Erythroblast (primary cell): ENCODE results near the gene CDC45.

ENCODE experiments used
- DNase-seq, 2 experiments: peaks; one replicate each; lab custom pipeline; 2025; lab: John Stamatoyannopoulos, UW
- GATA1 ChIP-seq: IDR thresholded peaks from 2 replicates; pipeline ENCODE4 v1.6.1; 2011; ENCODE audit warnings: low read depth, mild to moderate bottlenecking, control low read depth, low read length, moderate library complexity
- POLR2A ChIP-seq: IDR thresholded peaks from 2 replicates; pipeline ENCODE4 v1.6.1; 2011; ENCODE audit warnings: mild to moderate bottlenecking, low read length

Gene CDC45

DNA sequence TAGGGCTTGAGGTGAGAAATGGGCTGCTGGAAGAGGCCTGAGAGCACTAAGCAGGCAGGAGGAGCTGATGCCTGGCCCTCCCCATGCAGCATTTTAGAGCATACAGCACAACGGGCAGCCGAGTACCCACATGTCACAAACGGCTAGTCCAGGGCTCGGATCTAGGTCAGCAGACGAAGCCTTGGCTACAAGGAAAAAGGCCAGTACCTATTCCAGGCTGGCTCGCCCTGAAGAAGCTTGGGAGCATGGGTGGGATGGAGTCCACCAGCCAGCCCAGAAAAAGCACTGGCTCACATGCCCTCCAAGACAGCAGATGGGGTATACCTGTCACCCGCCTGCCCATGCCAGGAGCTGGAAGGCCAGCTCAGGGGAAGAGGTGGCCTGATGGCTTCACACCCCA is 10.3 kb upstream of the CDC45 start:
- TF ChIP-seq GATA1 (no peak), POLR2A (no peak)
- DNase-seq: no peak

DNA sequence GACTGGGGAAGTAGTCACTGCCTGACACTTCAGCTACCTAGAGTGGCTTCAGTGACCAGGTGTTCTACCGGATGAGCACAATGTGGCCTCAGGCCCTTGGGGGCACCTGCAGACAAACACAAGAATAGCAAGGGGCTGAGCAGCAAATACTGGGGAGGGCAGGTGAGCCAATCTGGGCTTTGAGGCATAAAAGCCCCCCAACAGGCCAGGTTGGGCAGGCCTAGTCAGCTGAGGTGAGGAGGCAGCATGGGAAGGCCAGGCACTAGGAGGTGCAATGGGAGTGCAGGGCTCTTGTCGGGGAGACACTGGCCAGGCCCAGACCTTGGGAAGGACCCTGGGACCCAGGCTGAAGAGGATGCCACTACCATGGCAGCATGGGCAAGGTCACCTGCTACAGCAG is 9.7 kb upstream of the CDC45 start:
- TF ChIP-seq GATA1 (no peak), POLR2A (no peak)
- DNase-seq: no peak

DNA sequence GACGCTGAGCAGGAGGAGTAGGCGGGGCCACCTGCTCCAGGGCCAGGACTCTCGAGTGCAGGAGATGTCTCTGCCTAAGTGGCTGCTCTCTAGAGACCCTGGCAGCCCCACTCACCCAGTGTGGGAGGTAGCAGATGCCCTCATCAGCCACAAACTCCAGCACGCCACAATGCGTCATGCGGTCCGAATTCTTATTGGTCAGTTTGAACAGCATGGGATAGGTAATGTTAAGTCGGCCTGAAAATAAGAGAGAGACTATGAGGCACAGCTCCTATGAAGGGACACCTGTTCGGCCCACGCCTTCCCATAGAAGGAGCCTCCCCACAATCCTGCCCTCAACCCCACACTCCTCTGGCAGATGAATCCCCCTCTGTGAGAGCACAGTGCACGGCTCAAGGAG is 8.1 kb upstream of the CDC45 start:
- no peak for DNase-seq
- TF ChIP-seq GATA1: no peak
- TF ChIP-seq POLR2A: no peak

DNA sequence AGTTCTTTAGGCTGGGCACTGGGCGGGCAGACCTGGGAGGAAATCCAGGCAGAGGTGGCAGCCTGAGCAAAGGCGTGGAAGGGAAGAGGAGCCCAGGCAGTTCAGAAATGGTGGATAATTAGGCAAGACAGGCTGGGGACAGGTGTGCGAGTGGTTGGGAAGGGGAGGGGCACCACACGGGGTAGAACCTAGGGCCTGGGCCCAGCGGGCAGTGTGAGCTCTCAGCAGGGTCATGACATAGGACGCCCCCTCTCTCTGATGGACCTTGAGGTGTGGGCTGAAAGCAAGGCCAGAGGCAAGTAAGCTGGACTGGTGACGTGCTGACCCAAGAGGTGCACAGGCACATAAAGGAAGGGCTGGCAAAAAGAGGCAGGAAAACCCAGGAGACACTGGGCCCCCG is 7.5 kb upstream of the CDC45 start:
- DNase-seq: no peak
- TF ChIP-seq GATA1 (no peak), POLR2A (no peak)

DNA sequence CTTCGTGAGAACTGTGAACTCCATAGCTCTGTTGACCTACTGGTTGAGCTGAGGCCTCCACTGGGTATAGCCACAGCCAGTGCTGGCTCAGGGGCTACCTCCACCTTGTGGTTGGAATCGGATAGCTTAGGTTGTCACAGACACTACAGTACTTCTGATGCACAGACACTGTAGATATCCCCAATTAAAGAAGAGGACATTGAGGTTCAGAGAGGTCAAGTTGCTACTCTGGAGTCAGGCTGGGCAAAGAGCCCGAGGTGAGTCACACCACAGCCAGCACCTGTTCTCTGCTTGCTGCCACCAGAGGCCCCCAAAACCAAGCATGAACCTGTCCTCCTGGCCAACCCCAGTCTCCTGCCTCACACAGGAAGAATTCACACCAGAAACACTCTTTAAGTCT is 6.1 kb upstream of the CDC45 start:
- peak in 1 of 2 experiments; percentile 16 for DNase-seq
- TF ChIP-seq GATA1 (no peak), POLR2A (no peak)

DNA sequence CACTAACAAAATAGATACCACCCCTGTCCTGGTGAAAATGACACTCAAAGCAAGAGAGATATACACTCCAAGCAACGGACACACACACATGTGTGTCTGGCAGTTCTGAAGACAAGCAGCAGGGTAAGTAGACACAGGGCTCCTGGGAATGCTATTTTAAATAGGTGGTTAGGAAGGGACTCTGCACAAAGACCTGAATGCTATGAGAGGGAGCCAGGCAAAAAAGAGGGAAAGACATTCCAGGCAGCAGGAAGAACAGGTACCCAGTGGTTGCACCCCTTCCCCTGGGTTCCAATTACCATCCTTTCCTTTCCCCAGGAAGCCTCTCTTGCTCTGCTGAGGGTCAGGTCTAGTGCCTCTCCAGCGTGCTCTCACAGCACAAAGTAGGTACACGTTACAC is 3.7 kb upstream of the CDC45 start:
- no peak for TF ChIP-seq GATA1
- TF ChIP-seq POLR2A: no peak
- DNase-seq: no peak

DNA sequence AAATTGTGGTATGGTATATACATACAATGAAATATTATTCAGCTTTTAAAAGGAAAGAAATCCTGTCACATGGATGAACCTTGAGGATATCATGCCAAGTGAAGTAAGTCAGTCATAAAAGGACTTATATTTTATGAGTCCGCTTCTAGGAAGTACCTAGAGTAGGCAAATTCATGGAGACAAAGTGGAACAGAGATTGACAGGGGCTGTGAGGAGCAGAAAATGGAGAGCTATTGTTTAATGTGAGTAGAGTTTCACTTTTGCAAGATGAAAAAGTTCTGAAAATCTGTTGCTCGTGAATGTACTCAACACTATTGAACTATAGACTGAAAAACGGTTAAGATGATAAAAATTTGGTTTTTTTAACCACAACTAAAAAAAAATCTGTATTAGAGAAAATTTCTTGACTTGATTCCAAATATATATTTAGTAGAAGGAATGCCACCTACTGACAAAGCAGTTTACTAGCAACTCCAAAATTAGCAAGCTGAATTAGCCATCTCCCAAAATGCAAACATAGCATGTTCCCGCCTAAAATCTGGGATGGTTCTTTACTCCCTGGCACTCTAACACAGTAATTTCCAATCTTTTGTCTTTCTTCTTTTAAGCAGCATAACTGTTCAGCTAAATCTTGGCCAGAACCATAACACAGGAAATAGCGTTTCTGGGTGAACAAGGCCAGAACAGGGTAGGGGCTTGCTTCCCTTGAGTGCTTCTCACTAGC is 2.2 kb upstream of the CDC45 start:
- TF ChIP-seq GATA1: no peak
- no peak for TF ChIP-seq POLR2A

DNA sequence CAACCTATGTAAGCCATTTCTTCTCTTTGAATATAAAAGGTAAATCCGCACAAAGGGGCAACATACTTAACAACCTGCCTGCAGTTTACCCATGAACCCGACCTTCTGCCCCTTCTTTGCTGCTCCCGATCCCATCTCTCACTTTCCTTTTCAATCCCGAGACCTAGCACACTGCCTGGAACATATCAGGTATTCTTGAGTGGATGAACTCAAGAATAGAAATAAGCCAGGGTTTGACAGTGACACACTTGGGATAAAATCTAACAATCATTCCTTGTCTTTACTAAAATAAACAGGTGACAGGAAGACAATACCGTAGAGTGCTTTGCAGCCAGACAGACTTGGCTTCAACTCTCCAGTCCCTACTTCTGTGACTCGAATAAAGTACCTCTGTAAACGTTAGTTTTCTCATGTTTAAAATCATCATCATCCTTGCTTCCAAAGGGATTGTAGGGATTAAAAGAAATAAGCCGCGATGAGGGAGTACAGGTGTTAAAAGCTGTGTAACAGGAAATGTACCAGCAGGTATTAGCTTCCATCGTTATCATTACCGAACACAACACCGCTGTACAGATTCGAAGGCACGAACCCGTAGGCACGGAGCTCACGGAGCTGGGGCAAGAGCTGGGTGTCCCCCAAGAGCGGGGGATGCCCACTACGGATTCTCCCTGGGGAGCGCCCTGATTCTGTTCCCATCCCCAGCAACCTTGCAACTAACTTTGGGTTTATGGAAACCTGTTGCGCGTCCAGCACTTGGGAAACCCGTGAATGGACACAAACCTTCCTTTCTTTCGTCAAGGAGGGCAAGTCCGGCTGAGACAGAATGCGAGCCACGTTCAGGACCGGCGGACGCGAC is 1.4 kb upstream of the CDC45 start:
- no peak for TF ChIP-seq POLR2A
- TF ChIP-seq GATA1: no peak
- DNase-seq: peak; percentile 63 to 75

More for the DNA sequence above, 2.2 kb upstream of the CDC45 start:
- peak; percentile 27 to 55 for DNase-seq

DNA sequence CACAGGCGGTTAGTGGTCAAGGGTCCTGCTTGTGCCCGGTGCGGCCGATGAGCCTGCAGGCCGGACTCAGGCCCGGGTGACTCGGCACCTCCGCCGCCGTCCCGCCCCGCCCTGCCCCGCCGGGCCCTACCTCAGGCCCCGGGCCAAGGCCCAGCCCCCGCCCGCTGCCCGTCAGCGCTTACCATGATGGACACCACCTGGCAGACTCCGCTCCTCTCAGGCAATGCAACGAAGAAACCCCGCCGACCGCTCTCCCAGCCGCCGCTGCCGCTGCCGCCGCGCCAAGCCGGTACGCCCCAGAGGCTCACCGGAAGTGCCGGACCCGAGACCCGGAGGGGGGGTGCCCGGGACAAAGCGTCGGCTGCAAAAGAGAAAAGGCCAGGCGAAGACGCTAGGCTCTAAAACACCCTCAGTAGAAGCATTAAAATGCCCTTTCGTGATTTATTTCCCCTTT is 792 bp upstream of the CDC45 start, which contains the start of gene UFD1:
UFD1 (minus strand) TSS at position 293 of the 454 bp plus-strand sequence; CDS start at position 185, 108 bp downstream.
- TF ChIP-seq GATA1 (no peak), POLR2A (no peak)
- peak; percentile 89 to 94 for DNase-seq

DNA sequence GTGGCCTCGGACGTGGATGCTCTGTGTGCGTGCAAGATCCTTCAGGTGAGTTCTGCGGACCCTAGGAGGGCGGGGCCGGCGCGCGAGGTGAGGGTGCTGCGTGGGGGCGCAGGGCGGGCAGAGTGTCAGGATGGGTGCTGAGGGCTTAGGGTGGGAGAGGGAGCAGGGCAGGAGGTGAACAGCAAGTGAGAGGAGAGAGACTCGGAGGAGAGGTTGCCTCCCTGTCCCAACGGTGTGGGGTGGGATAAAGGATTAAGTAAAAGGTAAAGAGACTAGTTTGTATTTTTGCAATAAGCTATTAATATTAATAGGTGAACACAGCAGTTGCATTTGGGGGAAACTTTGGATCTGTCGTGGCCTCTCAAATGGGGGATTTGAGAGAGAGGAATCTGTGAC is 451 bp downstream of the CDC45 start:
- no peak for TF ChIP-seq POLR2A
- no peak for TF ChIP-seq GATA1
- DNase-seq: peak in 1 of 2 experiments; percentile 62

DNA sequence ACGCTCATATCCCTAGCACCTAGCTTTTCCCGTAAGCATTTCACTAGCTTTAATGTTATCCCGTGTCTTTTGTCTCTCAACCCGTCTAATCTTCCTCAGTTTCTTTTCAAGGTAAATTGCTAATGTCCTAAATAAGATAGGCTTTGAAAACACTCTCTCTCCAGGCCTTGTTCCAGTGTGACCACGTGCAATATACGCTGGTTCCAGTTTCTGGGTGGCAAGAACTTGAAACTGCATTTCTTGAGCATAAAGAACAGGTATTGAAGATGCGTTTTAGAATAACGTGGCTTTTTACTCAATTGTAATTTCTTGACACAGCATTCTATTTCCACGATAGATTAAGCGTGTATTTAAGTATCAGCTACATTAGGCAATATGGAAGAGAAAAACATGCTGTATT is 1.1 kb downstream of the CDC45 start:
- TF ChIP-seq POLR2A (no peak), GATA1 (no peak)
- peak; percentile 22 to 45 for DNase-seq

DNA sequence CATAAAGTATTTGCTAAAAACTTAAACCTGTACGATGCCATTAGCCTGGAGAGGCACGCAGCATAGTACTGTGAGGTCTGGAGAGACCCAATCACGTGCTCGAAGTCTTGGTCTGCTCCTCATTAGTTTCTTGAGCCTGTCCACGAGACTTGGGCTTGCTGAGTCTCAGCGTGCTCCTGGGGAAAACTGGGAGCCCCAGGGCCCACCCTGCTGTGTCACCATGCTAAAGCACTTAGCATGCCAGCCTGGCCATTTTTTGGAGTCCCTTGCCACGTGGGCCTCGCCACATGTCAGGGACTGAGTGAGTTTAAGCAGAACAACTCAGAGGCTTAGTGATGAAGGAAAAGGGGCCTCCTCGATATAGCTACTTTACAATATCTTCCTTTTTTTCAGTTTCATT is 2.6 kb downstream of the CDC45 start:
- TF ChIP-seq POLR2A: no peak
- TF ChIP-seq GATA1: no peak
- DNase-seq: no peak

DNA sequence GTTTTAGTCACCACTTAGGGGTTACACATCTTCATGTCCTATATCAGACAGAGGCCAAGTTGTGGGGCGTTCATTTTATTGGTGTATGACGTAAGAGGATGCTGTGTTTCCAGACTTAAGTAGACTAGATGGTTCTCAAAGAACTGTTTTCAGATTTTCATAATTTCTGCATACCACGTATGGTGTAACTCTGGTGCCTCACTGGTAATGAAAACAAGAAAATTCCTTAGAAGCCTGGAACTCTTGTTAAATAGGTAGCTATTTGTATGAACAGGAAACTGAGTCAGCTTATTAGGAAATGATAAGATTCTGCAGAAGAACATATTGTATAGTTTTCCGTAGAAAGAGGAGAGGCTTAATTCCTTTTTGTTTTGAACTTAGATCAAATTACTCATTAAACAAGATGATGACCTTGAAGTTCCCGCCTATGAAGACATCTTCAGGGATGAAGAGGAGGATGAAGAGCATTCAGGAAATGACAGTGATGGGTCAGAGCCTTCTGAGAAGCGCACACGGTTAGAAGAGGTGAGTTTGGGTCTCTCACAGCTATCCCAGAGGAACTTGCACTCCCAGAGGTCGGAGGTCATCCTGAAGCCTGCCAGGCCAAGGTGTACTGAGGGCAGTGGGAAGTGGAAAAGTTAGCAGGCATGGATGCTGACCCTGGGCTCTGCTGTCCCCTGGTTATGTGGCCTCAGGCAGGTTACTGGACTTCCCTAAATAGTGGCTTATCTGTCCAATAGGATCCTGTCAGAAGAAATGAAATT is 3.9 kb downstream of the CDC45 start:
- TF ChIP-seq POLR2A (no peak), GATA1 (no peak)

More for the DNA sequence above, 3.9 kb downstream of the CDC45 start:
- no peak for DNase-seq
